ENCODE data around the gene NT5M.

GRCh38 chr17:17361543-17361866 lies 58.3 kb downstream of the NT5M start:
- TF ChIP-seq, protein P1, sequence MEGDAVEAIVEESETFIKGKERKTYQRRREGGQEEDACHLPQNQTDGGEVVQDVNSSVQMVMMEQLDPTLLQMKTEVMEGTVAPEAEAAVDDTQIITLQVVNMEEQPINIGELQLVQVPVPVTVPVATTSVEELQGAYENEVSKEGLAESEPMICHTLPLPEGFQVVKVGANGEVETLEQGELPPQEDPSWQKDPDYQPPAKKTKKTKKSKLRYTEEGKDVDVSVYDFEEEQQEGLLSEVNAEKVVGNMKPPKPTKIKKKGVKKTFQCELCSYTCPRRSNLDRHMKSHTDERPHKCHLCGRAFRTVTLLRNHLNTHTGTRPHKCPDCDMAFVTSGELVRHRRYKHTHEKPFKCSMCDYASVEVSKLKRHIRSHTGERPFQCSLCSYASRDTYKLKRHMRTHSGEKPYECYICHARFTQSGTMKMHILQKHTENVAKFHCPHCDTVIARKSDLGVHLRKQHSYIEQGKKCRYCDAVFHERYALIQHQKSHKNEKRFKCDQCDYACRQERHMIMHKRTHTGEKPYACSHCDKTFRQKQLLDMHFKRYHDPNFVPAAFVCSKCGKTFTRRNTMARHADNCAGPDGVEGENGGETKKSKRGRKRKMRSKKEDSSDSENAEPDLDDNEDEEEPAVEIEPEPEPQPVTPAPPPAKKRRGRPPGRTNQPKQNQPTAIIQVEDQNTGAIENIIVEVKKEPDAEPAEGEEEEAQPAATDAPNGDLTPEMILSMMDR (IDR thresholded peaks at IDR 0.05) = no peak
- no peak for TF ChIP-seq ZFX (IDR thresholded peaks at IDR 0.05; ENCODE audit: borderline replicate concordance)

Measured in 22Rv1 (cell line).